GM23338 (cell line): Measurements from ENCODE around the gene MDM2. TPM values are rescaled to one million over a fixed set of nuclear protein-coding genes. Genes with fewer than 3 reads are reported as not detected.

ENCODE experiments used
- ATAC-seq: fragments of 200-7000 bp; cut with Tn5 transposase; 3 replicates; pipeline ENCODE4 v1.9.1; 2020
- DNase-seq: peaks from one replicate; pipeline ENCODE4 v3.0.0-alpha.2; 2015; ENCODE audit warnings: low spot score
- H2AFZ ChIP-seq: fragments of 200-600 bp; sonication (generic); 2 replicates; pipeline ENCODE4 v1.8.0; 2016; ENCODE audit warnings: antibody characterized with exemption, mild to moderate bottlenecking, moderate library complexity
- H3F3A ChIP-seq: fragments of 200-600 bp; sonication (generic); replicated peaks from 2 replicates; pipeline ENCODE4 v1.8.0; 2017; ENCODE audit warnings: antibody characterized with exemption, mixed run types, low read depth
- H3K27ac ChIP-seq: fragments of 200-600 bp; sonication (generic); 2 replicates; pipeline ENCODE4 v1.6.1; 2016; ENCODE audit warnings: low read depth
- H3K27me3 ChIP-seq: fragments of 200-600 bp; sonication (generic); 2 replicates; pipeline ENCODE4 v1.8.0; 2016; ENCODE audit warnings: mild to moderate bottlenecking, mixed run types, moderate library complexity; ENCODE audit not compliant: insufficient read depth
- H3K36me3 ChIP-seq: fragments of 200-600 bp; sonication (generic); 2 replicates; pipeline ENCODE4 v1.8.0; 2016; ENCODE audit warnings: mild to moderate bottlenecking; ENCODE audit not compliant: insufficient read depth
- H3K4me1 ChIP-seq: fragments of 200-600 bp; sonication (generic); 2 replicates; pipeline ENCODE4 v1.8.0; 2016; ENCODE audit warnings: mild to moderate bottlenecking, moderate library complexity; ENCODE audit not compliant: insufficient read depth
- H3K4me2 ChIP-seq: fragments of 200-600 bp; sonication (generic); 2 replicates; pipeline ENCODE4 v1.7.1; 2017; ENCODE audit warnings: mixed run types
- H3K4me3 ChIP-seq: fragments of 200-600 bp; sonication (generic); 2 replicates; pipeline ENCODE4 v1.6.1; 2016; ENCODE audit warnings: mixed run types
- H3K79me2 ChIP-seq: fragments of 200-600 bp; sonication (generic); replicated peaks from 2 replicates; pipeline ENCODE4 v1.8.0; 2017; ENCODE audit warnings: mild to moderate bottlenecking; ENCODE audit not compliant: insufficient read depth
- H3K9me2 ChIP-seq: fragments of 200-600 bp; sonication (generic); 2 replicates; pipeline ENCODE4 v1.8.0; 2017; ENCODE audit not compliant: insufficient read depth
- H4K20me1 ChIP-seq: fragments of 200-600 bp; sonication (generic); replicated peaks from 2 replicates; pipeline ENCODE4 v1.8.0; 2017; ENCODE audit warnings: mild to moderate bottlenecking; ENCODE audit not compliant: insufficient read depth
- H3K27ac Mint-ChIP-seq: 2 replicates; pipeline ENCODE4 v1.8.0; 2020; ENCODE audit warnings: inconsistent platforms, mild to moderate bottlenecking, moderate library complexity, mixed read lengths
- H3K27me3 Mint-ChIP-seq: 3 replicates; pipeline ENCODE4 v1.8.0; 2022; ENCODE audit warnings: low read depth, mild to moderate bottlenecking, moderate library complexity, mixed read lengths, inconsistent platforms; ENCODE audit not compliant: insufficient read depth, poor library complexity
- H3K36me3 Mint-ChIP-seq: 3 replicates; pipeline ENCODE4 v1.8.0; 2021; ENCODE audit warnings: low read depth, mild to moderate bottlenecking, inconsistent platforms, moderate library complexity, mixed read lengths
- H3K4me1 Mint-ChIP-seq: 3 replicates; pipeline ENCODE4 v1.8.0; 2020; ENCODE audit warnings: mild to moderate bottlenecking, inconsistent platforms, mixed read lengths
- H3K4me3 Mint-ChIP-seq: 3 replicates; pipeline ENCODE4 v1.8.0; 2021; ENCODE audit warnings: moderate library complexity, mild to moderate bottlenecking, inconsistent platforms, mixed read lengths
- H3K9me3 Mint-ChIP-seq: 3 replicates; pipeline ENCODE4 v1.8.0; 2020; ENCODE audit warnings: moderate library complexity, mild to moderate bottlenecking, inconsistent platforms, mixed read lengths
- CREB1 ChIP-seq: fragments of 250-450 bp; sonication (Bioruptor Pico); IDR thresholded peaks from 2 replicates; pipeline ENCODE4 v1.5.0; 2020; ENCODE audit warnings: low read depth, mild to moderate bottlenecking, moderate library complexity
- ETS1 ChIP-seq: IDR thresholded peaks from 2 replicates; pipeline ENCODE4 v1.6.1; 2016; ENCODE audit warnings: antibody characterized with exemption
- JUNB ChIP-seq: IDR thresholded peaks from one replicate; pipeline ENCODE4 v1.6.1; 2016; ENCODE audit warnings: antibody characterized with exemption; ENCODE audit not compliant: unreplicated experiment
- NANOG ChIP-seq: IDR thresholded peaks from 2 replicates; pipeline ENCODE4 v1.6.1; 2016; ENCODE audit warnings: antibody characterized with exemption, borderline replicate concordance
- POLR2AphosphoS5 ChIP-seq: IDR thresholded peaks from 2 replicates; pipeline ENCODE4 v1.6.1; 2016; ENCODE audit warnings: antibody characterized with exemption, low read depth
- ZNF114 ChIP-seq: fragments of 250-450 bp; sonication (Bioruptor Pico); IDR thresholded peaks from 2 replicates; pipeline ENCODE4 v1.5.0; 2020; ENCODE audit warnings: mild to moderate bottlenecking, moderate library complexity
- polyA plus RNA-seq: library from polyadenylated mRNA; unstranded; fragments of >200 nt; fragmentation: Nextera tagmentation; extraction: Ambion mirVana; gene quantifications from 2 replicates; pipeline ENCODE4 v1.2.1, GENCODE V29; 2016
- total RNA-seq: library from RNA; depleted of rRNA; stranded (reverse); fragments of >200 nt; shearing (Covaris generic); gene quantifications from 2 replicates; pipeline ENCODE4 v1.2.3, GENCODE V29; 2014
- TF ChIP-seq, protein P1 (sequence below): fragments of 250-450 bp; sonication (Bioruptor Pico); IDR thresholded peaks from 2 replicates; pipeline ENCODE4 v1.5.0; 2020; ENCODE audit warnings: mild to moderate bottlenecking, moderate library complexity
- TF ChIP-seq, protein P2 (sequence below): IDR thresholded peaks from one replicate; pipeline ENCODE4 v1.6.1; 2018; ENCODE audit warnings: antibody characterized with exemption; ENCODE audit not compliant: unreplicated experiment

The MDM2 gene
- total and polyA plus RNA-seq, 2 experiments from 2014 or later, result 105 to 136 TPM

DNA sequence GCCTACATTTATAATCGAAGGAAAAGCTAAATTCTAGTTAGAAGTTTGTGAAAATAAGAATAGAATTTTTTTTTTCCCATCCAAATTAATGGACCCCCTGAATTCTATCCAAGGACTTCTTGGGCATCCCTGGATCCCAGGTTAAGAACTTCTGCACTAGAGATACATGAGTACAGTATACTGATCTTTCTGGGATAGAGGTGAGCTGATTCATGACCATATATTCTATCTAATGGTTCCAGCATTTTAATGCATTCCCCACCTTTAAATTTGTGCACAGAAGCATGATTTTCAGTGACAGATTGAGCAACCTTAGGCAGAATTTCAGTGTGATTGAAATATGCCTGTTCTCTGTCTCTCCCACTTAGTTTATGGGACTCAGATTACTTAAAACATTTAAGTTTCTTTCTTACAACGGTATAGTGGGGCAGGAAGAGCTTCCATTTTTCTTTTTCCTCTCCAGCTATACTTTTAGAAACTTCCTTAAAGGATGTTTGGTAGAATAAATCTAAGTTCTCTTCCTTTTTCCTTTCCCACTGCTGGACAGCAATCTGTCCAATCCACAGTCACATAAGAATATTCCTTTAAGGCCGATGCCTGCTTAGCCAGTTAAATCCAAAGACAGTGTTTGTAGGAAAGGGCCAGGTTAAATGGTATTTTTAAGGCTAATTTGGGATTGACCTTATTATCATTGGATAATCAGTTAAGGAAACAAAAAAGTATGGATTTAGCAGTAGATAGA, 6.7 kb downstream of the MDM2 start:
- no peak overlapping the region for H3K4me2 ChIP-seq
- no peaks in the 10 kb centered on the region for H3K27me3 ChIP-seq
- Mint-ChIP-seq H3K4me3 (no peak overlapping the region), H3K27ac (no peak overlapping the region), H3K27me3 (peaks cover 2% of the 10 kb centered on the region), H3K36me3 (peaks cover 84% of the 10 kb centered on the region), H3K9me3 (no peaks in the 10 kb centered on the region), H3K4me1 (peaks cover 2% of the 10 kb centered on the region; the same call in 2 of the 3 replicates)
- no peak for TF ChIP-seq CREB1
- TF ChIP-seq NANOG, result no peak
- TF ChIP-seq, protein P1, sequence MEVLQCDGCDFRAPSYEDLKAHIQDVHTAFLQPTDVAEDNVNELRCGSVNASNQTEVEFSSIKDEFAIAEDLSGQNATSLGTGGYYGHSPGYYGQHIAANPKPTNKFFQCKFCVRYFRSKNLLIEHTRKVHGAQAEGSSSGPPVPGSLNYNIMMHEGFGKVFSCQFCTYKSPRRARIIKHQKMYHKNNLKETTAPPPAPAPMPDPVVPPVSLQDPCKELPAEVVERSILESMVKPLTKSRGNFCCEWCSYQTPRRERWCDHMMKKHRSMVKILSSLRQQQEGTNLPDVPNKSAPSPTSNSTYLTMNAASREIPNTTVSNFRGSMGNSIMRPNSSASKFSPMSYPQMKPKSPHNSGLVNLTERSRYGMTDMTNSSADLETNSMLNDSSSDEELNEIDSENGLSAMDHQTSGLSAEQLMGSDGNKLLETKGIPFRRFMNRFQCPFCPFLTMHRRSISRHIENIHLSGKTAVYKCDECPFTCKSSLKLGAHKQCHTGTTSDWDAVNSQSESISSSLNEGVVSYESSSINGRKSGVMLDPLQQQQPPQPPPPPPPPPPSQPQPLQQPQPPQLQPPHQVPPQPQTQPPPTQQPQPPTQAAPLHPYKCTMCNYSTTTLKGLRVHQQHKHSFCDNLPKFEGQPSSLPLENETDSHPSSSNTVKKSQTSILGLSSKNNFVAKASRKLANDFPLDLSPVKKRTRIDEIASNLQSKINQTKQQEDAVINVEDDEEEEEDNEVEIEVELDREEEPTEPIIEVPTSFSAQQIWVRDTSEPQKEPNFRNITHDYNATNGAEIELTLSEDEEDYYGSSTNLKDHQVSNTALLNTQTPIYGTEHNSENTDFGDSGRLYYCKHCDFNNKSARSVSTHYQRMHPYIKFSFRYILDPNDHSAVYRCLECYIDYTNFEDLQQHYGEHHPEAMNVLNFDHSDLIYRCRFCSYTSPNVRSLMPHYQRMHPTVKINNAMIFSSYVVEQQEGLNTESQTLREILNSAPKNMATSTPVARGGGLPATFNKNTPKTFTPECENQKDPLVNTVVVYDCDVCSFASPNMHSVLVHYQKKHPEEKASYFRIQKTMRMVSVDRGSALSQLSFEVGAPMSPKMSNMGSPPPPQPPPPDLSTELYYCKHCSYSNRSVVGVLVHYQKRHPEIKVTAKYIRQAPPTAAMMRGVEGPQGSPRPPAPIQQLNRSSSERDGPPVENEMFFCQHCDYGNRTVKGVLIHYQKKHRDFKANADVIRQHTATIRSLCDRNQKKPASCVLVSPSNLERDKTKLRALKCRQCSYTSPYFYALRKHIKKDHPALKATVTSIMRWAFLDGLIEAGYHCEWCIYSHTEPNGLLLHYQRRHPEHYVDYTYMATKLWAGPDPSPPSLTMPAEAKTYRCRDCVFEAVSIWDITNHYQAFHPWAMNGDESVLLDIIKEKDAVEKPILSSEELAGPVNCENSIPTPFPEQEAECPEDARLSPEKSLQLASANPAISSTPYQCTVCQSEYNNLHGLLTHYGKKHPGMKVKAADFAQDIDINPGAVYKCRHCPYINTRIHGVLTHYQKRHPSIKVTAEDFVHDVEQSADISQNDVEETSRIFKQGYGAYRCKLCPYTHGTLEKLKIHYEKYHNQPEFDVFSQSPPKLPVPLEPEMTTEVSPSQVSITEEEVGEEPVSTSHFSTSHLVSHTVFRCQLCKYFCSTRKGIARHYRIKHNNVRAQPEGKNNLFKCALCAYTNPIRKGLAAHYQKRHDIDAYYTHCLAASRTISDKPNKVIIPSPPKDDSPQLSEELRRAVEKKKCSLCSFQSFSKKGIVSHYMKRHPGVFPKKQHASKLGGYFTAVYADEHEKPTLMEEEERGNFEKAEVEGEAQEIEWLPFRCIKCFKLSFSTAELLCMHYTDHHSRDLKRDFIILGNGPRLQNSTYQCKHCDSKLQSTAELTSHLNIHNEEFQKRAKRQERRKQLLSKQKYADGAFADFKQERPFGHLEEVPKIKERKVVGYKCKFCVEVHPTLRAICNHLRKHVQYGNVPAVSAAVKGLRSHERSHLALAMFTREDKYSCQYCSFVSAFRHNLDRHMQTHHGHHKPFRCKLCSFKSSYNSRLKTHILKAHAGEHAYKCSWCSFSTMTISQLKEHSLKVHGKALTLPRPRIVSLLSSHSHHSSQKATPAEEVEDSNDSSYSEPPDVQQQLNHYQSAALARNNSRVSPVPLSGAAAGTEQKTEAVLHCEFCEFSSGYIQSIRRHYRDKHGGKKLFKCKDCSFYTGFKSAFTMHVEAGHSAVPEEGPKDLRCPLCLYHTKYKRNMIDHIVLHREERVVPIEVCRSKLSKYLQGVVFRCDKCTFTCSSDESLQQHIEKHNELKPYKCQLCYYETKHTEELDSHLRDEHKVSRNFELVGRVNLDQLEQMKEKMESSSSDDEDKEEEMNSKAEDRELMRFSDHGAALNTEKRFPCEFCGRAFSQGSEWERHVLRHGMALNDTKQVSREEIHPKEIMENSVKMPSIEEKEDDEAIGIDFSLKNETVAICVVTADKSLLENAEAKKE (CRISPR knock-in tag), result no peak
- TF ChIP-seq JUNB, result no peak
- TF ChIP-seq, protein P2, sequence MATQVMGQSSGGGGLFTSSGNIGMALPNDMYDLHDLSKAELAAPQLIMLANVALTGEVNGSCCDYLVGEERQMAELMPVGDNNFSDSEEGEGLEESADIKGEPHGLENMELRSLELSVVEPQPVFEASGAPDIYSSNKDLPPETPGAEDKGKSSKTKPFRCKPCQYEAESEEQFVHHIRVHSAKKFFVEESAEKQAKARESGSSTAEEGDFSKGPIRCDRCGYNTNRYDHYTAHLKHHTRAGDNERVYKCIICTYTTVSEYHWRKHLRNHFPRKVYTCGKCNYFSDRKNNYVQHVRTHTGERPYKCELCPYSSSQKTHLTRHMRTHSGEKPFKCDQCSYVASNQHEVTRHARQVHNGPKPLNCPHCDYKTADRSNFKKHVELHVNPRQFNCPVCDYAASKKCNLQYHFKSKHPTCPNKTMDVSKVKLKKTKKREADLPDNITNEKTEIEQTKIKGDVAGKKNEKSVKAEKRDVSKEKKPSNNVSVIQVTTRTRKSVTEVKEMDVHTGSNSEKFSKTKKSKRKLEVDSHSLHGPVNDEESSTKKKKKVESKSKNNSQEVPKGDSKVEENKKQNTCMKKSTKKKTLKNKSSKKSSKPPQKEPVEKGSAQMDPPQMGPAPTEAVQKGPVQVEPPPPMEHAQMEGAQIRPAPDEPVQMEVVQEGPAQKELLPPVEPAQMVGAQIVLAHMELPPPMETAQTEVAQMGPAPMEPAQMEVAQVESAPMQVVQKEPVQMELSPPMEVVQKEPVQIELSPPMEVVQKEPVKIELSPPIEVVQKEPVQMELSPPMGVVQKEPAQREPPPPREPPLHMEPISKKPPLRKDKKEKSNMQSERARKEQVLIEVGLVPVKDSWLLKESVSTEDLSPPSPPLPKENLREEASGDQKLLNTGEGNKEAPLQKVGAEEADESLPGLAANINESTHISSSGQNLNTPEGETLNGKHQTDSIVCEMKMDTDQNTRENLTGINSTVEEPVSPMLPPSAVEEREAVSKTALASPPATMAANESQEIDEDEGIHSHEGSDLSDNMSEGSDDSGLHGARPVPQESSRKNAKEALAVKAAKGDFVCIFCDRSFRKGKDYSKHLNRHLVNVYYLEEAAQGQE, result no peak
- no peak for TF ChIP-seq POLR2AphosphoS5
- TF ChIP-seq ZNF114, result no peak
- no peak for TF ChIP-seq ETS1
- H4K20me1 ChIP-seq, result peaks cover 46% of the 10 kb centered on the region
- ATAC-seq, result no peak
- DNase-seq, result no peak
- H3K9me2 ChIP-seq, result no peaks in the 10 kb centered on the region
- H3K79me2 ChIP-seq, result peaks cover 89% of the 10 kb centered on the region
- H3F3A ChIP-seq, result no peaks in the 10 kb centered on the region
- H3K4me1 ChIP-seq, result no peaks in the 10 kb centered on the region; the same call in 1 of the 2 replicates
- no peak overlapping the region; the same call in 1 of the 2 replicates for H3K27ac ChIP-seq
- H2AFZ ChIP-seq, result no peak overlapping the region
- H3K4me3 ChIP-seq, result no peak overlapping the region
- H3K36me3 ChIP-seq, result peaks cover 77% of the 10 kb centered on the region
